Frontal cortex (tissue), 4 donors: ENCODE data around the gene STX18. TPM values are rescaled to one million over a fixed set of nuclear protein-coding genes. Genes with fewer than 3 reads are reported as not detected.

Source experiments
- DNase-seq, 2 donors: peaks; one replicate each; pipeline ENCODE4 v3.0.0; 2012; ENCODE audit warnings: low spot score in 2 of 2
- FAIRE-seq: peaks from 2 replicates; lab custom pipeline; 2012; peaks lifted over from hg19 to GRCh38; lab: Jason Lieb, UNC
- total RNA-seq: library from RNA; depleted of rRNA; stranded (reverse); fragments of >200 nt; gene quantifications from one replicate; pipeline ENCODE4 v1.2.3, GENCODE V29; 2014
- donor health status: control.
- donor health status: control.
- donor health status: control.

Gene STX18
- total RNA-seq, 1 donor from 2014 or later = 17.9 TPM

DNA sequence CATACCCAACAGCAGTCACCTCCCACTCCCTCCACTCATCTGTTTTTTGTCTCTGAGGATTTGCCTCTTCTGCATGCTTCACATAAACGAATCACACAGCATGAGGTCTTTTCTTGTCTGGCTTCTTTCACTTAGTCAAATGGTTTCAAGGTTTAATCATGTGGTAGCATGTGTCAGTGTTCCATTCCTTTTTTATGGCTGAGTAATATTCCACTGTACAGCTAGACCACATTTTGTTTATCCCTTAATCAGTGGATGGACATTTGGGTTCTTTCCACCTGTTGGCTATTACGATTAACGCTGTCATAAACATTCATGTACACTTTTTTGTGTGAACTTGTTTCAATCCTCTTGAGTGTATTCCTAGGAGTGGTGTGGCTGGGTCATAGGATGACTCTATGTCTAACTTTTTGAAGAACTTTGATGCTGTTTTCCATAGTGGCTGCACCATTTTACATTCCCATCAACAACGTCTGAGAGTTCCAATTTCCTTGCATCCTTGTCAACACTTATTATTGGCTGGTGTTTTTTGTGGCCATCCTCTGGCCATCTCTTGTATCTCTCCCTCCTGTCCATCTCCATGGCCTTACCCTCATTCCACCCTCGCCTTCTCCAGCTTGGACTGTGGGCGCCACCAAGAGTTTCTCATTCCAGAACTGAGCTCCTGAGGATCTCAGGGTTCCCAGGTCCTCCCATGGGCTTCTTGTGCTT is 167.3 kb downstream of the STX18 start:
- FAIRE-seq (no peak), DNase-seq (no peak)

Other genes with a start within 250 kb of the STX18 start
- 302 TPM for gene NSG1, start 154.9 kb downstream of the STX18 start, total RNA-seq